ENCODE data around the gene OTUD5.
"Not testable (repeated sequence)": the region's sequence is repeated elsewhere in the genome, so short reads cannot be mapped to it uniquely, and the experiment has no call there.

Gene OTUD5

GRCh38 chrX:48905090-48905790 is 52.2 kb downstream of the OTUD5 start:
- no peak for DNase-seq

- DNase-seq, result no peak
Observed at GRCh38 chrX:48904626-48905025, 52.8 kb downstream of the OTUD5 start.

- no peak for DNase-seq
Observed at GRCh38 chrX:48904180-48904579, 53.2 kb downstream of the OTUD5 start.

- DNase-seq, result no peak
Observed at GRCh38 chrX:48903290-48903689, 54.1 kb downstream of the OTUD5 start.

GRCh38 chrX:48902776-48903175 is 54.6 kb downstream of the OTUD5 start:
- no peak for DNase-seq

GRCh38 chrX:48902135-48902534 is 55.3 kb downstream of the OTUD5 start:
- no peak for DNase-seq

GRCh38 chrX:48901069-48901468 is 56.3 kb downstream of the OTUD5 start:
- no peak for DNase-seq

GRCh38 chrX:48899078-48899410 is 58.4 kb downstream of the OTUD5 start:
- DNase-seq, result no peak

- DNase-seq, result peak; percentile 94
Observed at GRCh38 chrX:48897625-48898306, 59.6 kb downstream of the OTUD5 start, which contains the start of the genes PQBP1 and TIMM17B. Gene PQBP1 (plus strand): TSS chrX:48897930. CDS start chrX:48898510, 580 bp downstream. Gene TIMM17B (minus strand): TSS chrX:48897768. CDS start chrX:48897749, 19 bp downstream.

GRCh38 chrX:48897157-48897624 is 60.2 kb downstream of the OTUD5 start:
- DNase-seq, result peak; percentile 70

- no peak for DNase-seq
Observed at GRCh38 chrX:48896611-48897011, 60.8 kb downstream of the OTUD5 start.

GRCh38 chrX:48894891-48895290 is 62.5 kb downstream of the OTUD5 start:
- no peak for DNase-seq

GRCh38 chrX:48893556-48894348 is 63.7 kb downstream of the OTUD5 start:
- DNase-seq, result no peak

GRCh38 chrX:48892896-48893295 is 64.5 kb downstream of the OTUD5 start:
- no peak for DNase-seq

GRCh38 chrX:48891402-48892288 is 65.8 kb downstream of the OTUD5 start:
- DNase-seq, result peak; percentile 80

- no peak for DNase-seq
Observed at GRCh38 chrX:48890934-48891401, 66.4 kb downstream of the OTUD5 start.

GRCh38 chrX:48890296-48890925 is 67.0 kb downstream of the OTUD5 start:
- no peak for DNase-seq

GRCh38 chrX:48886586-48886985 is 70.8 kb downstream of the OTUD5 start:
- DNase-seq, result not testable (repeated sequence)

- DNase-seq, result no peak
Observed at GRCh38 chrX:48883729-48884128, 73.7 kb downstream of the OTUD5 start.

- not testable (repeated sequence) for DNase-seq
Observed at GRCh38 chrX:48876944-48877343, 80.5 kb downstream of the OTUD5 start.
